Kidney epithelial cell (primary cell): ENCODE data around the gene GCAT. TPM values are rescaled to one million over a fixed set of nuclear protein-coding genes. Genes with fewer than 3 reads are reported as not detected.

Experiments used
- DNase-seq: peaks from one replicate; pipeline ENCODE4 v3.0.0-alpha.2; 2010; ENCODE audit warnings: low read depth
- H3K27me3 ChIP-seq: 2 replicates; pipeline ENCODE4 v1.6.0; 2011; ENCODE audit warnings: low read length; ENCODE audit not compliant: control insufficient read depth, insufficient read depth
- H3K36me3 ChIP-seq: 2 replicates; pipeline ENCODE4 v1.5.1; 2011; ENCODE audit warnings: low read length; ENCODE audit not compliant: control insufficient read depth, insufficient read depth
- H3K4me3 ChIP-seq: 2 replicates; pipeline ENCODE4 v1.5.1; 2011; ENCODE audit warnings: low read depth, mild to moderate bottlenecking, control low read depth, low read length
- total RNA-seq: library from RNA; depleted of rRNA; stranded (reverse); fragments of >200 nt; gene quantifications from 2 replicates; pipeline ENCODE4 v1.2.3, GENCODE V29; 2015
- TF ChIP-seq, protein P1 (sequence below): IDR thresholded peaks from 2 replicates; pipeline ENCODE4 v1.5.1; 2011; ENCODE audit warnings: mild to moderate bottlenecking, moderate library complexity, low read length, control low read depth, inconsistent platforms; ENCODE audit not compliant: insufficient read depth, poor library complexity, severe bottlenecking

The GCAT gene
- total RNA-seq, 1 donor from 2014 or later, result 37.4 TPM

DNA sequence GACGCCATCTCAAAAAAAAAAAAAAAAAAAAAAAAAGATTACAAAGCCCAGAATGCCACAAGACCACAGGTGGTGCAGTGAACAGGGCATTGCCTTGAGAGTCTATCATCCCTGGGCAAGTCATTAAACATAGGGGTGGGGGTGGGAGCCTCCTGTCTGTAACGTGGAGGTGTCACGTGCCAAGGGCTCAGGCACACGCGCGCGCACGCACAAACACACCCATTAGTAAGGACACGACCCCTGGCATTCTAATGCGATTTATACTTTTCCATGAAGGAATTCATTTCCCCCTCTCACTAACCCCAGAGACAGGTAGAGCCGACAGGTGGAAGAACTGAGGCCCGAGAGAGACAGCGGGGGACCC lies 5.8 kb upstream of the GCAT start:
- Histone ChIP-seq H3K4me3 (peak overlapping the region; percentile 52), H3K36me3 (no peaks in the 10 kb centered on the region), H3K27me3 (peaks cover 5% of the 10 kb centered on the region)
- TF ChIP-seq, protein P1, sequence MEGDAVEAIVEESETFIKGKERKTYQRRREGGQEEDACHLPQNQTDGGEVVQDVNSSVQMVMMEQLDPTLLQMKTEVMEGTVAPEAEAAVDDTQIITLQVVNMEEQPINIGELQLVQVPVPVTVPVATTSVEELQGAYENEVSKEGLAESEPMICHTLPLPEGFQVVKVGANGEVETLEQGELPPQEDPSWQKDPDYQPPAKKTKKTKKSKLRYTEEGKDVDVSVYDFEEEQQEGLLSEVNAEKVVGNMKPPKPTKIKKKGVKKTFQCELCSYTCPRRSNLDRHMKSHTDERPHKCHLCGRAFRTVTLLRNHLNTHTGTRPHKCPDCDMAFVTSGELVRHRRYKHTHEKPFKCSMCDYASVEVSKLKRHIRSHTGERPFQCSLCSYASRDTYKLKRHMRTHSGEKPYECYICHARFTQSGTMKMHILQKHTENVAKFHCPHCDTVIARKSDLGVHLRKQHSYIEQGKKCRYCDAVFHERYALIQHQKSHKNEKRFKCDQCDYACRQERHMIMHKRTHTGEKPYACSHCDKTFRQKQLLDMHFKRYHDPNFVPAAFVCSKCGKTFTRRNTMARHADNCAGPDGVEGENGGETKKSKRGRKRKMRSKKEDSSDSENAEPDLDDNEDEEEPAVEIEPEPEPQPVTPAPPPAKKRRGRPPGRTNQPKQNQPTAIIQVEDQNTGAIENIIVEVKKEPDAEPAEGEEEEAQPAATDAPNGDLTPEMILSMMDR, result no peak
- no peak for DNase-seq

DNA sequence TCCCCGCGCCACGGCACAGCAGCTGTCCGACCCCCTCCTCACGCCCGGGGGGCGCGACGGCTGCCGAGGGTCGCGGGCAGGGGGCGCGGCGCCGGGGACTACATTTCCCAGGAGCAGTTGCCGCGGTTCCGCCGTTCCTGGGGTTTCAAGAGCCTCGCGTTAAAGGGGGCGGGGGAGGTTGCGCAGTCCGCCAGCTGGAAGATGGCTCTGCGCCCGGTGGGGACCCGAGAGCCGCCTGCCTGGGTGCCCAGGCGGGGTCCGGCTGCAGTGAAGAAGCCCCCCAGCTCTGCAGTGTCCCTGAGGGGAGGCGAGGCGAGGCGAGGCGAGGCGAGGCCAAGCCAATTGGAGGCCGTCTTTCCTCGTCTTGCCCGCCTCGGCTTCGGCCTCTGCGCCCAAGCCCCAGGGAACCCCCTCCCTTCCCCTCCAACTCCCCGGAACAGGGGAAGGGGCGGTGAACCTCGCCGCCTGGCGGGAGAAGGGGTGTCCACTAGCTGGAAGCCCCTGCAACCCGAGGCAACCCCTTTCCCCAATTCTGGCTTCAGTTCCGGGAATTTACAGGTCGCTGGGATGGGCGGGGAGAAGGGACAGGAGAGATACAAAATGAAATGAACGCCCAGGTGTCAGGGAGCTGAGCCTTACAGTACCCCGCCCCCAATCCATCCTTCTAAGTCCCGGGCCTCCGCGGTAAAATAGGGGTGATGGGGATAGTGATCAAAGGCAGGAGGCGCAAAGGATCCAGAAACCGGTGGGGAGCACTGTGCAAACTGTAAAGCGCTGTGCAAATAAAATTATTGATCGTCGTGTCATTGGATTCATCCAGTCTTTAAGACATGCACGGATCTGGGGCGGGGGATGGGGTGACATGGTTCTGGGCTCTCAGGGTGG lies 5.2 kb upstream of the GCAT start:
- TF ChIP-seq, protein P1, result no peak
- no peak for DNase-seq
- peaks cover 5% of the 10 kb centered on the region for H3K27me3 ChIP-seq

DNA sequence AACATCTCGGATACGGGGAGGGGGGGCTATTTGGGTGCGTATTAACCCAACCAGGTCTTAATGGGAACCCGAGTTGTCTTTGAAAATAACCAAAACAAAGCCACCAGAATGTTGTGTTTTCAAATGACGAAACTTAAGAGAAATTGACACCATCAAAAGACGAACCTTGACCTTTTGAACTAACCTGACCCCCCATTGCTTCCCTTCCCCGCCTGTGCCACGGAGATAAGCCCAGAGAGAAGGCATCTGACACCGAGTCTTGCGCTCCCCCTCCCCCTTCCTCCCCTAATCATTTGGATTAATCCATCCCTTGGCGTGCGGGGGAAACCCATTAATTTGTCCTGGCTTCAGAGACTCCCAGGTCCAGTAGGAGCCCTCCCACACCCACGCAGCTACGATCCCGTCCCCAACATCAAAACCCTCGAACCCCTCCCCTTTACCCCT lies 4.5 kb upstream of the GCAT start:
- peak overlapping the region; percentile 52 for H3K4me3 ChIP-seq
- TF ChIP-seq, protein P1, result no peak
- DNase-seq, result no peak
- H3K27me3 ChIP-seq, result peaks cover 5% of the 10 kb centered on the region
- H3K36me3 ChIP-seq, result no peaks in the 10 kb centered on the region

More for the DNA sequence above, 5.2 kb upstream of the GCAT start:
- Histone ChIP-seq H3K36me3 (no peaks in the 10 kb centered on the region), H3K4me3 (peak overlapping the region; percentile 52)

DNA sequence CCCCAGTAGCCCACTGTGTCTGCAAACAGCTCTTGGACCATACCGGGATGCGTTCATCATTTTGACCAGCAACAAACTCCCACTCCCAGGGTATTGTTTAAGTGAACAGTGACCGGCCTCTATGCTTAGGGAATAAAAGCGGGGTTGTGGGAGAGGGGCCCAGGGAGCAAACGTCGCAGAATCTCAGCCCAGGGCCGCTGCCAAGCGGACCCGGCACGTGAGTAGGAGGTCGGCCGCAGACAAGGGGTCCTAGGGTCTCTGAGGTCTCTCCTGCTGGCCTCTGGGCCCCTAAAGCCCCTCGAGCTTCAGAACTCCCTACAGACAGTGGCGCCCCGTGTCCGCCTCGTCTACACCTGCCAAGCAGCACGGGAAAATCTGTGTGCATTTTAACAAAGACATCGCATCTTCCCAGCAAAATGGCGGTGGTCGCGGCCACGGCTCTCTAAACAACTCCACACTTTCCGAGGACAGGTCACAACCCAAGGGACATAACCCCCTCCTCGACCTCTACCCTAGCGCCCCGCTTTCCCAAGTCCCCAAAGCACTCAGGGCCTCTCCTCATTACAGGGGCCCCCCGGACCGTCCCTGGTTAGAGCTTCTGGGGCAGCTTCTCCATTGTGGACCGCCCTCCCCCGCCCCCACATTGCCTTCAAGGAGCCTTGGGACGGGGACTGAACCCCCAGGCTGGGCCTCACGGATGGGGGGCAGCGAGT lies 3.9 kb upstream of the GCAT start:
- no peak overlapping the region for H3K4me3 ChIP-seq
- H3K27me3 ChIP-seq, result peaks cover 5% of the 10 kb centered on the region
- TF ChIP-seq, protein P1, result no peak

DNA sequence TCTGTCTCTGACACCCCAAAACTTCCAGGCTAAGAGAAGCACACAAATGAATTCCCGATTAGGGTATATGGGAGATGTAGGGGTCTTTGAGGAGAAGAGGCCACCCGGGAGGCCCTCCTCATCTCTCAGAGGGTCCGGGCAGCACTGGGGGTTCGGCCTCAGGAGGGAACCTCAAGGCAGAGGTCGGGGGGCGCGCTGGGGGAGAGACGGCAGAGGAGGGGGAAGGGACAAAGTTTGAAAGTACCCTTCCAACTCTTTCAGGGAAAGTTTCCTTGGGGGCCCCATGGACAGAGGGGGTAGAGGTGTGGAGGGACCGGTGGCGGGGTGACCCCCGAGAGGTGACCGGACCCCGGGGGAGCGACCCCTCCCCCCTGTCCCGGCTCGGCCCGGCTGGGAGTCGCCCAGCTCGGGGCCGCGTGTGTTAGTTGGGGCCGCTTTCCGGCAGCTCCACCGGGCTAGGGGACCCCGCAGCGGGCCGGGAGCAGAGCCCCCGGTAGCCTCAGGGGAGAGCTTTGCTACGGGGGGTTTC lies 3.3 kb upstream of the GCAT start:
- TF ChIP-seq, protein P1, result no peak
- peak overlapping the region; percentile 26 for H3K4me3 ChIP-seq

More for the DNA sequence above, 3.9 kb upstream of the GCAT start:
- H3K36me3 ChIP-seq, result no peaks in the 10 kb centered on the region
- DNase-seq, result no peak

More for the DNA sequence above, 3.3 kb upstream of the GCAT start:
- DNase-seq, result no peak
- Histone ChIP-seq H3K36me3 (no peaks in the 10 kb centered on the region), H3K27me3 (peaks cover 5% of the 10 kb centered on the region)
